ENCODE results near the gene AADACL4. TPM values are rescaled to one million over a fixed set of nuclear protein-coding genes. Genes with fewer than 3 reads are reported as not detected.

AADACL4 gene
- total and polyA plus RNA-seq, 2 of the 8 experiments (the other 6 are each of a cell fraction or from before 2014, with no cell fraction given), result 0.08 TPM; not detected in 1

DNA sequence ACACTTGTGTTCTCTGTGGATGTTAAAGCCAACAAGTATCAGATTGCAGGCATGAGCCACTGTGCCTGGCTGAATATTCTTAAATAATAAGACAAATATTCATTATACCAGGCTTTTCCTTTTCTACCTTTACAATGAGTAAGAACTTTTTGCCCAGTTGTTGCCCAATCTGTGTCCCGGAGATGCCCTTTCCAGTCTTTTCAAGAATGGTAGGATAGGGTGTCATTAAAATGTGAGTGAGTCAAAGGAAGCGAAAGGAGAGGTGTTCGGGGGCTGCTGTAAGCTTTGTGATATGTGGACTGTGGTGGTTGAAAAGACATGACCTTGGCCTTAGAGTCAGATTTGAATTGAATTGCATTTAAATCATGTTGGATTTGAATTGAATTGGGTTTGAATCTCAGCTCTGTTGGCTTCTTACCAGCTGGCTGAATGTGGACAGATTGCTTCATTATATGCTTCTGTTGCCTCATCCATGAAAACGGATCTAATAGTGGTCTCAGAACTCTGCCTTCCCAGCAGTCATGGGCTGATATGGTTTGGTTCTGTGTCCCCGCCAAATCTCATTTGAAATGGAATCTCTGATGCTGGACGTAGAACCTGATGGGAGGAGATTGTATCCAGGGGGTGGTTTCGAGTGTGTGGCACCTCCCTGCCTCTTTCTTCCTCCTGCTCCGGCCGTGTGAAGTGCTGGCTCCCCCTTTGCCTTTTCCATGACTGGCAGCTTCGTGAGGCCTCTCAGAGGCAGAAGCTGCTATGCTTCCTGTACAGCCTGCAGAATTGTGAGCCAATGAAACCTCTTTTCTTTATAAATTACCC is 49.3 kb downstream of the AADACL4 start:
- no peak for FAIRE-seq
- POLR2A ChIA-PET (ENCODE audit: partially characterized antibody), result interaction anchor here (0.7 kb wide), 1 partner anchor 13 kb away, joined by 3 read pairs; no protein-coding TSS in a partner anchor
- 83% methylated on average over 10 of the region's 10 CpGs; no CpG with 5 or more reads in 1 of the 2 experiments for WGBS, 2 experiments (ENCODE audit: extremely low coverage in 1 of 2, insufficient coverage in 1 of 2, insufficient read length in 1 of 2, insufficient replicate concordance in 2 of 2, low coverage in 1 of 2, low lambda C conversion rate in 2 of 2, missing lambda C conversion rate in 1 of 2)
- no peak overlapping the region for H3K14ac ChIP-seq (ENCODE audit: insufficient read length)
- H3K56ac ChIP-seq (replicated peaks; ENCODE audit: insufficient read length, low read depth, low read length), result no peak overlapping the region
- H3K4ac ChIP-seq (replicated peaks; ENCODE audit: insufficient read length, low read depth, low read length), result no peak overlapping the region
- H2BK12ac ChIP-seq (ENCODE audit: low read depth, low read length), result no peak overlapping the region
- peak overlapping the region; percentile 77 for H2AFZ ChIP-seq (ENCODE audit: low read length)
- TF ChIP-seq CEBPB (IDR thresholded peaks at IDR 0.05; ENCODE audit: low read depth, low read length) (peak; percentile 48; the same call in 1 of the 2 replicates), NANOG (IDR thresholded peaks at IDR 0.05; ENCODE audit: insufficient read depth, low read depth, low read length, poor library complexity, severe bottlenecking) (no peak)
- H2BK5ac ChIP-seq (ENCODE audit: low read depth, low read length), result no peak overlapping the region
- H3K27me3 ChIP-seq (replicated peaks in 1 of 4; ENCODE audit: control insufficient read depth in 3 of 4, extremely low read depth in 1 of 4, insufficient read depth in 3 of 4, low read length in 3 of 4), result no peaks in the 10 kb centered on the region
- H3K23me2 ChIP-seq (ENCODE audit: low read depth, low read length), result no peaks in the 10 kb centered on the region
- H2BK120ac ChIP-seq (replicated peaks; ENCODE audit: low read depth, low read length), result no peak overlapping the region
- no peaks in the 10 kb centered on the region; a peak in 1 of 7 replicates for H3K4me1 ChIP-seq (replicated peaks in 1 of 4; ENCODE audit: control insufficient read depth in 3 of 4, insufficient read depth in 4 of 4, low read length in 3 of 4)
- no peak overlapping the region for H3K9ac ChIP-seq (replicated peaks in 1 of 4; ENCODE audit: extremely low read depth in 1 of 4, low read depth in 3 of 4, low read length in 3 of 4)
- H3K4me2 ChIP-seq (ENCODE audit: insufficient read depth in 1 of 2, low read depth in 2 of 2, low read length in 2 of 2), result no peak overlapping the region
- H4K5ac ChIP-seq (ENCODE audit: insufficient read length, low read depth, low read length), result no peak overlapping the region
- DNase-seq (ENCODE audit: low read depth in 1 of 2, low spot score in 2 of 2), result no peak
- no peak overlapping the region for H2BK20ac ChIP-seq (ENCODE audit: low read length)
- no peak overlapping the region for H4K8ac ChIP-seq (ENCODE audit: extremely low read depth, insufficient read depth, low read length)
- H3K27ac ChIP-seq (ENCODE audit: low read depth, low read length), result no peak overlapping the region
- no peaks in the 10 kb centered on the region for H3K79me1 ChIP-seq (ENCODE audit: low read depth, low read length)
- CTCF ChIA-PET (ENCODE audit: partially characterized antibody), result interaction anchor here (0.6 to 0.7 kb wide), 2 partner anchors 8 to 50 kb away, joined by 3 read pairs; no protein-coding TSS in a partner anchor
- no peaks in the 10 kb centered on the region; a peak in 1 of 4 replicates for H3K9me3 ChIP-seq (ENCODE audit: insufficient read depth in 2 of 2, low read depth in 1 of 2, low read length in 1 of 2)
- H3K79me2 ChIP-seq (ENCODE audit: control insufficient read depth in 1 of 2, insufficient read depth in 2 of 2, low read length in 2 of 2), result no peaks in the 10 kb centered on the region
- H3K4me3 ChIP-seq (ENCODE audit: extremely low read depth in 1 of 4, insufficient read depth in 2 of 4, low read depth in 3 of 4, low read length in 4 of 4), result no peak overlapping the region
- no peak overlapping the region for H2AK5ac ChIP-seq (ENCODE audit: low read depth, low read length)
- H4K20me1 ChIP-seq (replicated peaks in 1 of 2; ENCODE audit: control insufficient read depth in 1 of 2, insufficient read depth in 2 of 2, low read length in 2 of 2), result no peaks in the 10 kb centered on the region
- H4K91ac ChIP-seq (replicated peaks; ENCODE audit: insufficient read length, low read length), result no peak overlapping the region
- no peak overlapping the region for H2BK15ac ChIP-seq (ENCODE audit: low read length)
- no peak overlapping the region for H3K18ac ChIP-seq (ENCODE audit: extremely low read depth, low read length)
- H3K36me3 ChIP-seq (ENCODE audit: control insufficient read depth in 2 of 4, insufficient read depth in 4 of 4, low read length in 3 of 4), result no peaks in the 10 kb centered on the region
- H3K23ac ChIP-seq (ENCODE audit: insufficient read length), result no peak overlapping the region

All from H1 (cell line).